Measurements from ENCODE around the gene SOX6. TPM values are rescaled to one million over a fixed set of nuclear protein-coding genes. Genes with fewer than 3 reads are reported as not detected.
"Not testable (repeated sequence)": the region's sequence is repeated elsewhere in the genome, so short reads cannot be mapped to it uniquely, and the experiment has no call there.

The SOX6 gene
- total RNA-seq, 1 experiment from 2014 or later, result not detected

GRCh38 chr11:16148301-16148931, 207.9 kb downstream of the SOX6 start:
- H2BK15ac ChIP-seq (ENCODE audit: low read depth, low read length), result no peak overlapping the region
- H3K9me3 ChIP-seq (ENCODE audit: control insufficient read depth, low read depth, low read length), result no peaks in the 10 kb centered on the region
- no peak overlapping the region for H3K9ac ChIP-seq (ENCODE audit: extremely low read depth, insufficient read length, low read length)
- Mint-ChIP-seq H3K4me3 (no peak overlapping the region), H3K27me3 (ENCODE audit: low read depth) (no peaks in the 10 kb centered on the region; the same call in none of the 2 replicates), H3K27ac (no peak overlapping the region), H3K36me3 (ENCODE audit: insufficient read depth in 1 of 3, low read depth in 3 of 3) (peaks cover 0 to 1% (median 0%) of the 10 kb centered on the region in 3 experiments; a peak in 1 of 7 replicates), H3K4me1 (peaks cover 0 to 8% of the 10 kb centered on the region in 2 experiments; a peak in 2 of 4 replicates), H3K9me3 (peaks cover 0 to 8% of the 10 kb centered on the region in 2 experiments; a peak in 2 of 5 replicates)
- no peak overlapping the region for H3K56ac ChIP-seq (ENCODE audit: insufficient read length, low read depth, low read length)
- H4K8ac ChIP-seq (replicated peaks; ENCODE audit: insufficient read length, low read depth, low read length), result no peak overlapping the region
- H4K20me1 ChIP-seq (ENCODE audit: control insufficient read depth, insufficient read depth, insufficient read length), result no peaks in the 10 kb centered on the region
- no peak overlapping the region for H2AK5ac ChIP-seq (ENCODE audit: insufficient read length, low read length)
- no peak overlapping the region for H2BK120ac ChIP-seq (ENCODE audit: low read depth, low read length, poor library complexity, severe bottlenecking)
- H3K27ac ChIP-seq (ENCODE audit: insufficient read length, low read depth, low read length), result no peak overlapping the region
- no peaks in the 10 kb centered on the region for H3K79me2 ChIP-seq (ENCODE audit: insufficient read depth, low read length)
- no peak overlapping the region for H4K5ac ChIP-seq (ENCODE audit: insufficient read length, low read depth, low read length)
- H3T11ph ChIP-seq (ENCODE audit: low read length), result no peak overlapping the region
- no peaks in the 10 kb centered on the region for H3K27me3 ChIP-seq (ENCODE audit: insufficient read depth, low read length)
- H3K4ac ChIP-seq (ENCODE audit: low read depth, low read length), result no peak overlapping the region
- H3K4me2 ChIP-seq (ENCODE audit: insufficient read depth, insufficient read length, low read length), result no peak overlapping the region
- H4K91ac ChIP-seq (ENCODE audit: insufficient read length, low read depth, low read length), result no peak overlapping the region
- H2BK12ac ChIP-seq (ENCODE audit: insufficient read length, low read depth, low read length), result no peak overlapping the region
- no peaks in the 10 kb centered on the region; the same call in 1 of the 2 replicates for H3K4me1 ChIP-seq (ENCODE audit: insufficient read depth, low read length)
- no peaks in the 10 kb centered on the region for H3K23me2 ChIP-seq (ENCODE audit: insufficient read length, low read depth, low read length, poor library complexity, severe bottlenecking)
- H3K14ac ChIP-seq (ENCODE audit: insufficient read depth, low read length), result no peak overlapping the region
- no peak overlapping the region for H2AFZ ChIP-seq (ENCODE audit: low read length)
- H2BK20ac ChIP-seq (ENCODE audit: low read depth, low read length, poor library complexity, severe bottlenecking), result no peak overlapping the region
- no CpG with 5 or more reads among the region's 8 CpGs for WGBS (ENCODE audit: extremely low coverage, insufficient read length, low lambda C conversion rate)
- H3K79me1 ChIP-seq (ENCODE audit: insufficient read depth, low read depth, low read length, poor library complexity, severe bottlenecking), result no peaks in the 10 kb centered on the region
- DNase-seq, result no peak
- TF ChIP-seq CTCF (conservative IDR thresholded peaks at IDR 0.05), result no peak
- H2BK5ac ChIP-seq (ENCODE audit: insufficient read length, low read length), result no peak overlapping the region
- H3K18ac ChIP-seq (ENCODE audit: insufficient read length, low read depth, low read length), result no peak overlapping the region
- H3K23ac ChIP-seq (ENCODE audit: insufficient read length, low read depth, low read length), result no peak overlapping the region

GRCh38 chr11:16146980-16147379, 209.4 kb downstream of the SOX6 start:
- not testable (repeated sequence) for H3K14ac ChIP-seq (ENCODE audit: insufficient read depth, low read length); H3K4me1 Mint-ChIP-seq; H4K91ac ChIP-seq (ENCODE audit: insufficient read length, low read depth, low read length); H3K56ac ChIP-seq (ENCODE audit: insufficient read length, low read depth, low read length); H3K27ac ChIP-seq (ENCODE audit: insufficient read length, low read depth, low read length); H3K9me3 Mint-ChIP-seq; H3K9ac ChIP-seq (ENCODE audit: extremely low read depth, insufficient read length, low read length); H3K27ac Mint-ChIP-seq; H4K8ac ChIP-seq (replicated peaks; ENCODE audit: insufficient read length, low read depth, low read length); H3K27me3 ChIP-seq (ENCODE audit: insufficient read depth, low read length); H3K4ac ChIP-seq (ENCODE audit: low read depth, low read length); H3K23me2 ChIP-seq (ENCODE audit: insufficient read length, low read depth, low read length, poor library complexity, severe bottlenecking); H2BK15ac ChIP-seq (ENCODE audit: low read depth, low read length); H3K4me1 ChIP-seq (ENCODE audit: insufficient read depth, low read length); H3K27me3 Mint-ChIP-seq (ENCODE audit: low read depth); H2BK5ac ChIP-seq (ENCODE audit: insufficient read length, low read length); H3K79me1 ChIP-seq (ENCODE audit: insufficient read depth, low read depth, low read length, poor library complexity, severe bottlenecking); H3K36me3 Mint-ChIP-seq (ENCODE audit: insufficient read depth in 1 of 3, low read depth in 3 of 3); H3T11ph ChIP-seq (ENCODE audit: low read length); H4K20me1 ChIP-seq (ENCODE audit: control insufficient read depth, insufficient read depth, insufficient read length); H3K9me3 ChIP-seq (ENCODE audit: control insufficient read depth, low read depth, low read length); H2BK12ac ChIP-seq (ENCODE audit: insufficient read length, low read depth, low read length); H3K23ac ChIP-seq (ENCODE audit: insufficient read length, low read depth, low read length); H3K4me2 ChIP-seq (ENCODE audit: insufficient read depth, insufficient read length, low read length); H2BK20ac ChIP-seq (ENCODE audit: low read depth, low read length, poor library complexity, severe bottlenecking); H2BK120ac ChIP-seq (ENCODE audit: low read depth, low read length, poor library complexity, severe bottlenecking); H2AFZ ChIP-seq (ENCODE audit: low read length); DNase-seq; H4K5ac ChIP-seq (ENCODE audit: insufficient read length, low read depth, low read length); H3K18ac ChIP-seq (ENCODE audit: insufficient read length, low read depth, low read length); H3K79me2 ChIP-seq (ENCODE audit: insufficient read depth, low read length); H2AK5ac ChIP-seq (ENCODE audit: insufficient read length, low read length)
- H3K4me3 Mint-ChIP-seq, result peak overlapping the region in 1 of 2 experiments; percentile 29; a peak in 1 of 5 replicates
- WGBS (ENCODE audit: extremely low coverage, insufficient read length, low lambda C conversion rate), result no CpG with 5 or more reads among the region's 2 CpGs
